Measurements from ENCODE around the gene GABRA5.

DNA sequence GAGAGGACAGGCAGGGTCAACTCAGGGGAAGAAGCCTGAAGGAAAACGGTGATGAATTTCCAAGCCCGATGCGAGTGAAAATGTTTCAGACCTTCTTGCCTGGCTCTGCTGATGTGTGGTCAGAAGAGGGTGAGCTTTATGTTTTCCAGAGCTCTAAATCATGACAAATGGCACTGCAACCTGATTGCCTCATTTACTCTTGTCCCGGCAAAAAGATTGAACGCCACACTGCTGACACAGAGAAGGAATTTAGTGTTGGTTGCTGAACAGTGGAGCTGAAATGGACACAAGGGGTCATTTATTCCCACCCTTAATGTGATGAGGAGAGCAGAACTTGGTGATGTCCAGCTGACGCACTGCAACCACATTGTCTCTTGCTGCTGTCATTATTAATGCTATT lies 68.0 kb downstream of the GABRA5 start:
- TF ChIP-seq, protein P1, sequence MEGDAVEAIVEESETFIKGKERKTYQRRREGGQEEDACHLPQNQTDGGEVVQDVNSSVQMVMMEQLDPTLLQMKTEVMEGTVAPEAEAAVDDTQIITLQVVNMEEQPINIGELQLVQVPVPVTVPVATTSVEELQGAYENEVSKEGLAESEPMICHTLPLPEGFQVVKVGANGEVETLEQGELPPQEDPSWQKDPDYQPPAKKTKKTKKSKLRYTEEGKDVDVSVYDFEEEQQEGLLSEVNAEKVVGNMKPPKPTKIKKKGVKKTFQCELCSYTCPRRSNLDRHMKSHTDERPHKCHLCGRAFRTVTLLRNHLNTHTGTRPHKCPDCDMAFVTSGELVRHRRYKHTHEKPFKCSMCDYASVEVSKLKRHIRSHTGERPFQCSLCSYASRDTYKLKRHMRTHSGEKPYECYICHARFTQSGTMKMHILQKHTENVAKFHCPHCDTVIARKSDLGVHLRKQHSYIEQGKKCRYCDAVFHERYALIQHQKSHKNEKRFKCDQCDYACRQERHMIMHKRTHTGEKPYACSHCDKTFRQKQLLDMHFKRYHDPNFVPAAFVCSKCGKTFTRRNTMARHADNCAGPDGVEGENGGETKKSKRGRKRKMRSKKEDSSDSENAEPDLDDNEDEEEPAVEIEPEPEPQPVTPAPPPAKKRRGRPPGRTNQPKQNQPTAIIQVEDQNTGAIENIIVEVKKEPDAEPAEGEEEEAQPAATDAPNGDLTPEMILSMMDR (conservative IDR thresholded peaks at IDR 0.05; ENCODE audit: low read length): no peak
- no peak for TF ChIP-seq EZH2phosphoT487 (IDR thresholded peaks at IDR 0.05; ENCODE audit: borderline replicate concordance, low read depth, low read length)

Data from OCI-LY7 (cell line).